Mesenchymal stem cell (in vitro differentiated cells and primary cell): ENCODE measurements around the gene MROH2A.

Experiments used
- DNase-seq: peaks from one replicate; pipeline ENCODE4 v3.0.0-alpha.2; 2013
- H2AFZ ChIP-seq: one replicate; pipeline ENCODE4 v1.6.1; 2013; ENCODE audit warnings: low read depth, mild to moderate bottlenecking, control low read depth, inconsistent platforms, low read length, moderate library complexity
- H2AK5ac ChIP-seq: 2 replicates; pipeline ENCODE4 v1.6.1; 2013; ENCODE audit warnings: low read length, moderate library complexity, mild to moderate bottlenecking, inconsistent platforms; ENCODE audit not compliant: severe bottlenecking
- H2BK120ac ChIP-seq: one replicate; pipeline ENCODE4 v1.6.1; 2013; ENCODE audit warnings: low read depth, mild to moderate bottlenecking, inconsistent platforms, low read length, moderate library complexity
- H2BK12ac ChIP-seq, 2 experiments: one replicate each; pipeline ENCODE4 v1.6.1; 2013; ENCODE audit warnings: inconsistent platforms in 2 of 2, low read length in 2 of 2, mild to moderate bottlenecking in 2 of 2, moderate library complexity in 2 of 2, control low read depth in 1 of 2
- H2BK15ac ChIP-seq: one replicate; pipeline ENCODE4 v1.6.1; 2013; ENCODE audit warnings: mild to moderate bottlenecking, low read depth, inconsistent platforms; ENCODE audit not compliant: poor library complexity, severe bottlenecking
- H2BK5ac ChIP-seq: 2 replicates; pipeline ENCODE4 v1.6.1; 2013; ENCODE audit warnings: low read depth, mild to moderate bottlenecking, low read length, control low read depth, inconsistent platforms; ENCODE audit not compliant: poor library complexity, severe bottlenecking
- H3K14ac ChIP-seq, 2 experiments: one replicate each; pipeline ENCODE4 v1.6.1; 2013; ENCODE audit warnings: inconsistent platforms in 2 of 2, low read length in 2 of 2, control low read depth in 1 of 2, mild to moderate bottlenecking in 1 of 2, moderate library complexity in 1 of 2
- H3K18ac ChIP-seq, 2 experiments: one replicate each; pipeline ENCODE4 v1.6.1; 2013; ENCODE audit warnings: inconsistent platforms in 2 of 2, low read length in 2 of 2, control low read depth in 1 of 2, low read depth in 1 of 2, mild to moderate bottlenecking in 1 of 2
- H3K23ac ChIP-seq, 2 experiments: one replicate each; pipeline ENCODE4 v1.6.1; 2013; ENCODE audit warnings: inconsistent platforms in 2 of 2, low read length in 2 of 2, mild to moderate bottlenecking in 2 of 2, moderate library complexity in 2 of 2, control low read depth in 1 of 2
- H3K27ac ChIP-seq: 2 replicates; pipeline ENCODE4 v1.5.1; 2013; ENCODE audit warnings: mild to moderate bottlenecking, moderate library complexity, low read length, control low read depth, inconsistent platforms; ENCODE audit not compliant: poor library complexity, severe bottlenecking
- H3K27me3 ChIP-seq, 2 experiments: 2 replicates each; pipeline versions ENCODE4 v1.6.1 to v1.7.0; 2013; ENCODE audit warnings: low read length in 2 of 2, mild to moderate bottlenecking in 2 of 2, moderate library complexity in 2 of 2, control low read depth in 1 of 2, inconsistent platforms in 1 of 2; ENCODE audit not compliant: control insufficient read depth in 1 of 2, insufficient read depth in 1 of 2
- H3K36me3 ChIP-seq, 2 experiments: 2 replicates each; pipeline versions ENCODE4 v1.6.1 to v1.7.0; 2013; ENCODE audit warnings: low read length in 2 of 2, control low read depth in 1 of 2, inconsistent platforms in 1 of 2, low read depth in 1 of 2, mild to moderate bottlenecking in 1 of 2; ENCODE audit not compliant: insufficient read depth in 2 of 2, control insufficient read depth in 1 of 2
- H3K4ac ChIP-seq, 2 experiments: one replicate each; pipeline ENCODE4 v1.6.1; 2013; ENCODE audit warnings: inconsistent platforms in 2 of 2, low read length in 2 of 2, mild to moderate bottlenecking in 2 of 2, moderate library complexity in 2 of 2, control low read depth in 1 of 2, low read depth in 1 of 2
- H3K4me1 ChIP-seq: 2 replicates; pipeline ENCODE4 v1.6.1; 2013; ENCODE audit warnings: low read depth, low read length, control low read depth; ENCODE audit not compliant: control insufficient read depth, insufficient read depth
- H3K4me2 ChIP-seq: 2 replicates; pipeline ENCODE4 v1.6.1; 2013; ENCODE audit warnings: low read length, mild to moderate bottlenecking, inconsistent platforms; ENCODE audit not compliant: poor library complexity, severe bottlenecking
- H3K4me3 ChIP-seq, 2 experiments: 2 replicates each; pipeline versions ENCODE4 v1.5.1 to v1.7.0; 2013; ENCODE audit warnings: low read length in 2 of 2, mild to moderate bottlenecking in 2 of 2, control low read depth in 1 of 2, low read depth in 1 of 2; ENCODE audit not compliant: insufficient read depth in 1 of 2
- H3K79me1 ChIP-seq: replicated peaks from 2 replicates; pipeline ENCODE4 v1.6.1; 2013; ENCODE audit warnings: mild to moderate bottlenecking, control low read depth, low read length, inconsistent platforms; ENCODE audit not compliant: poor library complexity, severe bottlenecking
- H3K9ac ChIP-seq: 2 replicates; pipeline ENCODE4 v1.7.0; 2013; ENCODE audit warnings: mild to moderate bottlenecking, low read length, moderate library complexity
- H3K9me3 ChIP-seq: 2 replicates; pipeline ENCODE4 v1.7.0; 2013; ENCODE audit warnings: mild to moderate bottlenecking, low read length; ENCODE audit not compliant: control insufficient read depth
- H4K8ac ChIP-seq: one replicate; pipeline ENCODE4 v1.6.1; 2013; ENCODE audit warnings: inconsistent platforms, mild to moderate bottlenecking, low read length, moderate library complexity
- H4K91ac ChIP-seq: one replicate; pipeline ENCODE4 v1.6.1; 2013; ENCODE audit warnings: mild to moderate bottlenecking, low read length, inconsistent platforms
- WGBS: methylation state at CpG from one replicate; pipeline ENCODE4 v1.1.7; 2013; ENCODE audit warnings: mixed read lengths; 5-methylcytosine and 5-hydroxymethylcytosine counted together

The MROH2A gene

GRCh38 chr2:233796254-233796653, 18.1 kb downstream of the MROH2A start:
- Histone ChIP-seq H3K4ac (no peak overlapping the region), H3K36me3 (no peaks in the 10 kb centered on the region), H3K9ac (no peak overlapping the region), H3K27me3 (peaks cover 11 to 22% of the 10 kb centered on the region in 2 experiments), H2AK5ac (no peak overlapping the region), H3K4me2 (no peak overlapping the region), H2BK15ac (no peak overlapping the region), H2AFZ (no peak overlapping the region), H3K18ac (no peak overlapping the region), H3K4me1 (peaks cover 1% of the 10 kb centered on the region), H4K8ac (no peak overlapping the region), H3K23ac (no peak overlapping the region), H2BK12ac (no peak overlapping the region), H2BK5ac (no peak overlapping the region), H3K79me1 (no peaks in the 10 kb centered on the region), H3K4me3 (no peak overlapping the region), H3K14ac (no peak overlapping the region), H4K91ac (no peak overlapping the region), H3K27ac (no peak overlapping the region), H3K9me3 (no peaks in the 10 kb centered on the region), H2BK120ac (no peak overlapping the region)
- 90% methylated on average over 7 of the region's 9 CpGs for WGBS
- no peak for DNase-seq

GRCh38 chr2:233798335-233799086, 20.4 kb downstream of the MROH2A start:
- no peak overlapping the region for H4K91ac ChIP-seq
- DNase-seq, result no peak
- H3K27me3 ChIP-seq, result peaks cover 11 to 35% of the 10 kb centered on the region in 2 experiments
- H3K9me3 ChIP-seq, result no peaks in the 10 kb centered on the region
- H3K79me1 ChIP-seq, result no peaks in the 10 kb centered on the region
- no peak overlapping the region for H3K4ac ChIP-seq
- no peak overlapping the region for H3K27ac ChIP-seq
- H2AFZ ChIP-seq, result no peak overlapping the region
- H3K4me1 ChIP-seq, result peaks cover 1% of the 10 kb centered on the region
- no peaks in the 10 kb centered on the region for H3K36me3 ChIP-seq
- H3K18ac ChIP-seq, result no peak overlapping the region
- H3K4me3 ChIP-seq, result no peak overlapping the region
- no peak overlapping the region for H3K9ac ChIP-seq
- no peak overlapping the region for H4K8ac ChIP-seq
- H2BK15ac ChIP-seq, result no peak overlapping the region
- no peak overlapping the region for H2BK12ac ChIP-seq
- H3K14ac ChIP-seq, result no peak overlapping the region
- WGBS, result 78% methylated on average over 13 of the region's 14 CpGs
- no peak overlapping the region for H3K4me2 ChIP-seq
- no peak overlapping the region for H2BK120ac ChIP-seq
- no peak overlapping the region for H2BK5ac ChIP-seq
- no peak overlapping the region for H3K23ac ChIP-seq
- no peak overlapping the region for H2AK5ac ChIP-seq

GRCh38 chr2:233799087-233799665, 21.0 kb downstream of the MROH2A start:
- Histone ChIP-seq H2AFZ (no peak overlapping the region), H3K4me1 (peaks cover 1% of the 10 kb centered on the region), H4K8ac (no peak overlapping the region), H3K4me3 (no peak overlapping the region), H3K14ac (no peak overlapping the region), H3K4ac (no peak overlapping the region), H3K23ac (no peak overlapping the region), H2BK5ac (no peak overlapping the region), H3K4me2 (no peak overlapping the region), H2AK5ac (no peak overlapping the region), H2BK120ac (no peak overlapping the region), H3K27ac (no peak overlapping the region), H2BK15ac (no peak overlapping the region), H4K91ac (no peak overlapping the region), H3K9ac (no peak overlapping the region), H3K18ac (no peak overlapping the region), H2BK12ac (no peak overlapping the region), H3K79me1 (no peaks in the 10 kb centered on the region), H3K27me3 (peaks cover 17 to 41% of the 10 kb centered on the region in 2 experiments), H3K36me3 (no peaks in the 10 kb centered on the region), H3K9me3 (no peaks in the 10 kb centered on the region)
- no peak for DNase-seq
- WGBS, result 65% methylated on average over 6 of the region's 7 CpGs

- Histone ChIP-seq H3K9me3 (no peaks in the 10 kb centered on the region), H3K23ac (no peak overlapping the region), H2BK12ac (no peak overlapping the region), H2AK5ac (no peak overlapping the region), H2AFZ (no peak overlapping the region), H3K4ac (no peak overlapping the region), H2BK5ac (no peak overlapping the region), H4K8ac (no peak overlapping the region), H3K4me1 (peaks cover 1% of the 10 kb centered on the region), H3K4me2 (no peak overlapping the region), H3K4me3 (no peak overlapping the region), H3K79me1 (no peaks in the 10 kb centered on the region), H3K9ac (no peak overlapping the region), H3K27ac (no peak overlapping the region), H2BK120ac (no peak overlapping the region), H4K91ac (no peak overlapping the region), H3K14ac (no peak overlapping the region), H3K36me3 (no peaks in the 10 kb centered on the region), H3K27me3 (peaks cover 22 to 47% of the 10 kb centered on the region in 2 experiments), H2BK15ac (no peak overlapping the region), H3K18ac (no peak overlapping the region)
- 45% methylated on average over 5 of the region's 5 CpGs for WGBS
- no peak for DNase-seq
Measured at GRCh38 chr2:233799716-233800115, 21.6 kb downstream of the MROH2A start.
